ENCODE results near the gene OSM. TPM values are rescaled to one million over a fixed set of nuclear protein-coding genes. Genes with fewer than 3 reads are reported as not detected.
A peak's percentile ranks its signal among the peaks of the same experiment; 100 is the strongest.

OSM gene
- total and polyA plus RNA-seq, 4 donors = 0.09 to 0.84 (median 0.25) TPM; not detected in 1

- Histone ChIP-seq H3K9ac (ENCODE audit: low read depth in 1 of 2, low read length in 2 of 2) (no peak overlapping the region), H3K9me3 (ENCODE audit: control insufficient read depth in 4 of 4, low read length in 3 of 4) (no peaks in the 10 kb centered on the region), H3K27me3 (ENCODE audit: control insufficient read depth in 4 of 4, insufficient read depth in 4 of 4, low read length in 3 of 4) (no peaks in the 10 kb centered on the region), H3K4me3 (ENCODE audit: low read depth in 1 of 3, low read length in 3 of 3) (no peak overlapping the region), H3K36me3 (ENCODE audit: control insufficient read depth in 4 of 4, insufficient read depth in 3 of 4, low read depth in 1 of 4, low read length in 3 of 4) (no peaks in the 10 kb centered on the region), H3K27ac (ENCODE audit: low read depth in 1 of 2, low read length in 2 of 2) (no peak overlapping the region), H3K4me1 (ENCODE audit: control insufficient read depth in 4 of 4, insufficient read depth in 4 of 4, low read length in 3 of 4) (peaks cover 0 to 10% (median 4%) of the 10 kb centered on the region in 4 donors)
- TF ChIP-seq REST (IDR thresholded peaks at IDR 0.05) = no peak
- WGBS = 89% methylated on average over 11 of the region's 11 CpGs
- no peak for DNase-seq (ENCODE audit: low spot score)
Measured at GRCh38 chr22:30260276-30260675, 6.4 kb downstream of the OSM start.

GRCh38 chr22:30254314-30254713 lies 12.3 kb downstream of the OSM start:
- H3K9ac ChIP-seq (ENCODE audit: low read depth in 1 of 2, low read length in 2 of 2) = no peak overlapping the region
- no peaks in the 10 kb centered on the region for H3K9me3 ChIP-seq (ENCODE audit: control insufficient read depth in 4 of 4, low read length in 3 of 4)
- H3K27me3 ChIP-seq (ENCODE audit: control insufficient read depth in 4 of 4, insufficient read depth in 4 of 4, low read length in 3 of 4) = no peaks in the 10 kb centered on the region
- TF ChIP-seq YY1 (IDR thresholded peaks at IDR 0.05) = no peak
- no peak for TF ChIP-seq TAF1 (conservative IDR thresholded peaks at IDR 0.05)
- no peak for TF ChIP-seq GABPA (IDR thresholded peaks at IDR 0.05 in 1 of 2, conservative IDR thresholded peaks at IDR 0.05 in 1 of 2)
- TF ChIP-seq HNF4A (conservative IDR thresholded peaks at IDR 0.05) = no peak
- TF ChIP-seq REST (IDR thresholded peaks at IDR 0.05) = no peak
- TF ChIP-seq JUND (IDR thresholded peaks at IDR 0.05) = no peak
- TF ChIP-seq HNF4G (IDR thresholded peaks at IDR 0.05) = no peak
- no peak for TF ChIP-seq RAD21 (IDR thresholded peaks at IDR 0.05)
- H3K4me3 ChIP-seq (ENCODE audit: low read depth in 1 of 3, low read length in 3 of 3) = no peak overlapping the region
- H3K27ac ChIP-seq (ENCODE audit: low read depth in 1 of 2, low read length in 2 of 2) = no peak overlapping the region
- H3K4me1 ChIP-seq (ENCODE audit: control insufficient read depth in 4 of 4, insufficient read depth in 4 of 4, low read length in 3 of 4) = peaks cover 0 to 7% (median 4%) of the 10 kb centered on the region in 4 donors
- no peak for DNase-seq (ENCODE audit: low spot score)
- H3K36me3 ChIP-seq (ENCODE audit: control insufficient read depth in 4 of 4, insufficient read depth in 3 of 4, low read depth in 1 of 4, low read length in 3 of 4) = no peaks in the 10 kb centered on the region
- WGBS = 75% methylated on average over 6 of the region's 6 CpGs

- WGBS = 57% methylated on average over 22 of the region's 22 CpGs
- no peaks in the 10 kb centered on the region for H3K36me3 ChIP-seq (ENCODE audit: control insufficient read depth in 4 of 4, insufficient read depth in 3 of 4, low read depth in 1 of 4, low read length in 3 of 4)
- H3K27ac ChIP-seq (ENCODE audit: low read depth in 1 of 2, low read length in 2 of 2) = peak overlapping the region in 1 of 2 donors; percentile 45
- peaks cover 0 to 7% (median 4%) of the 10 kb centered on the region in 4 donors for H3K4me1 ChIP-seq (ENCODE audit: control insufficient read depth in 4 of 4, insufficient read depth in 4 of 4, low read length in 3 of 4)
- no peak for DNase-seq (ENCODE audit: low spot score)
- H3K9ac ChIP-seq (ENCODE audit: low read depth in 1 of 2, low read length in 2 of 2) = no peak overlapping the region
- no peak overlapping the region for H3K4me3 ChIP-seq (ENCODE audit: low read depth in 1 of 3, low read length in 3 of 3)
- H3K27me3 ChIP-seq (ENCODE audit: control insufficient read depth in 4 of 4, insufficient read depth in 4 of 4, low read length in 3 of 4) = no peaks in the 10 kb centered on the region
- H3K9me3 ChIP-seq (ENCODE audit: control insufficient read depth in 4 of 4, low read length in 3 of 4) = no peaks in the 10 kb centered on the region
- no peak for TF ChIP-seq SP1 (IDR thresholded peaks at IDR 0.05)
- TF ChIP-seq FOXA2 (IDR thresholded peaks at IDR 0.05) = no peak
- TF ChIP-seq HNF4A (conservative IDR thresholded peaks at IDR 0.05) = no peak
- TF ChIP-seq JUND (IDR thresholded peaks at IDR 0.05) = no peak
- TF ChIP-seq ATF3 (IDR thresholded peaks at IDR 0.05) = no peak
- no peak for TF ChIP-seq RXRA (IDR thresholded peaks at IDR 0.05)
- TF ChIP-seq YY1 (IDR thresholded peaks at IDR 0.05) = no peak
- TF ChIP-seq NR2F2 (IDR thresholded peaks at IDR 0.05) = no peak
- TF ChIP-seq FOXA1 (IDR thresholded peaks at IDR 0.05) = no peak
- TF ChIP-seq GABPA (IDR thresholded peaks at IDR 0.05 in 1 of 2, conservative IDR thresholded peaks at IDR 0.05 in 1 of 2) = no peak
- no peak for TF ChIP-seq REST (IDR thresholded peaks at IDR 0.05)
Measured at GRCh38 chr22:30253205-30253852, 13.3 kb downstream of the OSM start.

Data from liver (tissue), 9 donors.